Mammary epithelial cell (primary cell): ENCODE results near the gene MOB3C.

Source experiments
- EZH2 ChIP-seq: IDR thresholded peaks from 2 replicates; pipeline ENCODE4 v1.6.1; 2012; ENCODE audit warnings: low read length, inconsistent platforms, borderline replicate concordance
- TF ChIP-seq, protein P1 (sequence below), 2 donors: IDR thresholded peaks in 1 of 2; conservative IDR thresholded peaks in 1 of 2; 2 replicates each; pipeline ENCODE4 v1.5.1; 2011 to 2012; ENCODE audit warnings: inconsistent platforms in 2 of 2, low read length in 2 of 2, mild to moderate bottlenecking in 2 of 2, control low read depth in 1 of 2, low read depth in 1 of 2; ENCODE audit not compliant: insufficient read depth in 1 of 2; ENCODE audit errors: extremely low read depth in 1 of 2

DNA sequence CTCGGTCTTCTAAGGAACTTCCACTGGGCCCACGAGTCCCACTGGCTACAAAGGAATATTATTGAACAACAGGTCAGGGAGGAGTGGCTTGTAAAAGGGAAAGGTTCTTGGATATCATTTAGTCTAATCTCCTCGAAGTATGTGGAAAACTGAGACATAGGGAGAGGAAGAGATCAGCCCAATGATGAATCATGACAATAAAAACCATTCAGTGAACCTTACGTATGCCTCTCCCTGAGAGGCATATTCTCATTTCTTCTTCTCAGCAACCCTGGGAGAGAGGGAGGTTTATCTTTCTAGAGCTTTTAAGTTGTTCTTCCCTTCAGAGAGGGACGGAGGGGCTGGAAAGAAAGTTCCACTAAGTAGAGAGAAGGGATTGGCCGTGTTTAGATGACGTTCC lies 5.3 kb upstream of the MOB3C start:
- TF ChIP-seq EZH2, result no peak
- TF ChIP-seq, protein P1, sequence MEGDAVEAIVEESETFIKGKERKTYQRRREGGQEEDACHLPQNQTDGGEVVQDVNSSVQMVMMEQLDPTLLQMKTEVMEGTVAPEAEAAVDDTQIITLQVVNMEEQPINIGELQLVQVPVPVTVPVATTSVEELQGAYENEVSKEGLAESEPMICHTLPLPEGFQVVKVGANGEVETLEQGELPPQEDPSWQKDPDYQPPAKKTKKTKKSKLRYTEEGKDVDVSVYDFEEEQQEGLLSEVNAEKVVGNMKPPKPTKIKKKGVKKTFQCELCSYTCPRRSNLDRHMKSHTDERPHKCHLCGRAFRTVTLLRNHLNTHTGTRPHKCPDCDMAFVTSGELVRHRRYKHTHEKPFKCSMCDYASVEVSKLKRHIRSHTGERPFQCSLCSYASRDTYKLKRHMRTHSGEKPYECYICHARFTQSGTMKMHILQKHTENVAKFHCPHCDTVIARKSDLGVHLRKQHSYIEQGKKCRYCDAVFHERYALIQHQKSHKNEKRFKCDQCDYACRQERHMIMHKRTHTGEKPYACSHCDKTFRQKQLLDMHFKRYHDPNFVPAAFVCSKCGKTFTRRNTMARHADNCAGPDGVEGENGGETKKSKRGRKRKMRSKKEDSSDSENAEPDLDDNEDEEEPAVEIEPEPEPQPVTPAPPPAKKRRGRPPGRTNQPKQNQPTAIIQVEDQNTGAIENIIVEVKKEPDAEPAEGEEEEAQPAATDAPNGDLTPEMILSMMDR (conservative IDR thresholded peaks at IDR 0.05 in 1 of 2, IDR thresholded peaks at IDR 0.05 in 1 of 2; ENCODE audit: extremely low read depth in 1 of 2, insufficient read depth in 1 of 2, low read depth in 1 of 2, low read length in 2 of 2), result no peak
